Esophagus squamous epithelium (tissue), 5 donors: ENCODE results near the gene SLC2A13. TPM values are rescaled to one million over a fixed set of nuclear protein-coding genes. Genes with fewer than 3 reads are reported as not detected.

Experiments used
- DNase-seq: peaks from one replicate; lab custom pipeline; 2025; lab: John Stamatoyannopoulos, UW
- H3K27ac ChIP-seq, 4 donors: fragments of 200-600 bp; sonication (generic); one replicate each; pipeline ENCODE4 v1.5.1; 2016 to 2019; ENCODE audit warnings: mild to moderate bottlenecking in 1 of 4
- H3K27me3 ChIP-seq, 4 donors: fragments of 200-600 bp; sonication (generic); 1 replicate in 3 of 4; 2 replicates in 1 of 4; pipeline versions ENCODE4 v1.5.1 to v1.6.0; 2017 to 2021; ENCODE audit warnings: antibody characterized with exemption in 1 of 4
- H3K36me3 ChIP-seq, 3 donors: fragments of 200-600 bp; sonication (generic); one replicate each; pipeline ENCODE4 v1.5.1; 2016 to 2019
- H3K4me1 ChIP-seq, 3 donors: fragments of 200-600 bp; sonication (generic); one replicate each; pipeline ENCODE4 v1.5.1; 2017 to 2019
- H3K4me3 ChIP-seq, 4 donors: fragments of 200-600 bp; sonication (generic); 1 replicate in 3 of 4; 2 replicates in 1 of 4; pipeline ENCODE4 v1.5.1; 2016 to 2019; ENCODE audit warnings: mild to moderate bottlenecking in 2 of 4, moderate library complexity in 1 of 4
- H3K9me3 ChIP-seq, 3 donors: fragments of 200-600 bp; sonication (generic); one replicate each; pipeline ENCODE4 v1.5.1; 2016 to 2019
- POLR2A ChIP-seq, 4 donors: fragments of 450-650 bp; IDR thresholded peaks; one replicate each; pipeline ENCODE4 v1.6.1; 2017; ENCODE audit warnings: antibody characterized with exemption in 4 of 4, mild to moderate bottlenecking in 4 of 4, moderate library complexity in 3 of 4
- WGBS, 2 donors: methylation state at CpG; one replicate each; pipeline ENCODE4 v1.1.5; 2018; 5-methylcytosine and 5-hydroxymethylcytosine counted together
- intact Hi-C: fragments of 100-400 bp; cut with DNase I; formaldehyde crosslinking; loops from one replicate; pipeline ENCODE4 v1.15.0; 2022
- total RNA-seq, 4 donors: library from RNA; depleted of rRNA; stranded (reverse); fragments of >200 nt; gene quantifications; one replicate each; pipeline ENCODE4 v1.1.0, GENCODE V29; 2016
- TF ChIP-seq, protein P1 (sequence below), 6 experiments: fragments of 450-650 bp in 4 of 6; fragments of 200-600 bp in 2 of 6; sonication (generic) in 2 of 6; IDR thresholded peaks; one replicate each; pipeline ENCODE4 v1.5.1; 2016 to 2019; ENCODE audit warnings: antibody characterized with exemption in 6 of 6, mild to moderate bottlenecking in 4 of 6, moderate library complexity in 4 of 6
- donor health status: DM: yes; HTN: yes; CAD: no.

The SLC2A13 gene
- total RNA-seq, 4 donors from 2014 or later: 2.6 to 10.5 (median 4.0) TPM

DNA sequence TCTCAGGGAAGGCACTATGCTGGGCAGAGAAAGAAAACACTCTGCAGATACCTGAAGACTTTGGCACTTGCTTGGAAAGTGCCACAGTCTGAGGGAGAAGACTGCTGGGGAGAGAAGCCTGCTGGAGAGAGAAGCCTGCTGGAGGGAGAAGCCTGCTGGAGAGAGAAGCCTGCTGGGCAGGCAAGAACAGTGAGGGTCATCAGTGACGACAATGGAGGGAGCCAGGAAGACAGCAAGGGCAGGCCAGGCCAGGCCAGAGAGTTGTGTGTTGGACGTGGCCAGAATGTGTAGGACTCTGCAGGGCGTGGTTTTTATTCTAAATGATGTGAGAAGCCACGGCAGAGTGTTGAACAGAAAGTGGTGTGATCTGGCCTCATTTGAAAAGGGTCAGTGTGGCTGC is 301.0 kb downstream of the SLC2A13 start:
- no peaks in the 10 kb centered on the region for H3K9me3 ChIP-seq
- no peaks in the 10 kb centered on the region for H3K27me3 ChIP-seq
- H3K27ac ChIP-seq: no peak overlapping the region
- TF ChIP-seq POLR2A (IDR thresholded peaks at IDR 0.05): no peak
- TF ChIP-seq, protein P1, sequence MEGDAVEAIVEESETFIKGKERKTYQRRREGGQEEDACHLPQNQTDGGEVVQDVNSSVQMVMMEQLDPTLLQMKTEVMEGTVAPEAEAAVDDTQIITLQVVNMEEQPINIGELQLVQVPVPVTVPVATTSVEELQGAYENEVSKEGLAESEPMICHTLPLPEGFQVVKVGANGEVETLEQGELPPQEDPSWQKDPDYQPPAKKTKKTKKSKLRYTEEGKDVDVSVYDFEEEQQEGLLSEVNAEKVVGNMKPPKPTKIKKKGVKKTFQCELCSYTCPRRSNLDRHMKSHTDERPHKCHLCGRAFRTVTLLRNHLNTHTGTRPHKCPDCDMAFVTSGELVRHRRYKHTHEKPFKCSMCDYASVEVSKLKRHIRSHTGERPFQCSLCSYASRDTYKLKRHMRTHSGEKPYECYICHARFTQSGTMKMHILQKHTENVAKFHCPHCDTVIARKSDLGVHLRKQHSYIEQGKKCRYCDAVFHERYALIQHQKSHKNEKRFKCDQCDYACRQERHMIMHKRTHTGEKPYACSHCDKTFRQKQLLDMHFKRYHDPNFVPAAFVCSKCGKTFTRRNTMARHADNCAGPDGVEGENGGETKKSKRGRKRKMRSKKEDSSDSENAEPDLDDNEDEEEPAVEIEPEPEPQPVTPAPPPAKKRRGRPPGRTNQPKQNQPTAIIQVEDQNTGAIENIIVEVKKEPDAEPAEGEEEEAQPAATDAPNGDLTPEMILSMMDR (IDR thresholded peaks at IDR 0.05): no peak
- H3K4me3 ChIP-seq: no peak overlapping the region
- H3K4me1 ChIP-seq: no peaks in the 10 kb centered on the region
- no peak for DNase-seq
- 55 to 66% methylated on average over 4 of the region's 4 CpGs for WGBS, 2 donors
- intact Hi-C loops: no loop called here
- no peaks in the 10 kb centered on the region for H3K36me3 ChIP-seq

GRCh38 chr12:39804479-39804878 is 301.4 kb downstream of the SLC2A13 start:
- Histone ChIP-seq H3K4me1 (no peaks in the 10 kb centered on the region), H3K27ac (no peak overlapping the region), H3K36me3 (no peaks in the 10 kb centered on the region), H3K4me3 (no peak overlapping the region), H3K9me3 (no peaks in the 10 kb centered on the region), H3K27me3 (no peaks in the 10 kb centered on the region)
- DNase-seq: no peak
- WGBS, 2 donors: 19 to 61% methylated on average over 1 of the region's 1 CpG
- intact Hi-C loops: no loop called here
- TF ChIP-seq, protein P1 (IDR thresholded peaks at IDR 0.05): no peak
- no peak for TF ChIP-seq POLR2A (IDR thresholded peaks at IDR 0.05)

- Histone ChIP-seq H3K4me3 (no peak overlapping the region), H3K27ac (no peak overlapping the region), H3K27me3 (no peaks in the 10 kb centered on the region), H3K4me1 (no peaks in the 10 kb centered on the region), H3K36me3 (no peaks in the 10 kb centered on the region), H3K9me3 (no peaks in the 10 kb centered on the region)
- DNase-seq: no peak
- intact Hi-C loops: no loop called here
- no peak for TF ChIP-seq POLR2A (IDR thresholded peaks at IDR 0.05)
- TF ChIP-seq, protein P1 (IDR thresholded peaks at IDR 0.05): no peak
- WGBS, 2 donors: 71 to 80% methylated on average over 2 of the region's 2 CpGs
Observed at GRCh38 chr12:39803151-39803550, 302.7 kb downstream of the SLC2A13 start.

- TF ChIP-seq POLR2A (IDR thresholded peaks at IDR 0.05): no peak
- TF ChIP-seq, protein P1 (IDR thresholded peaks at IDR 0.05): no peak
- Histone ChIP-seq H3K4me1 (no peaks in the 10 kb centered on the region), H3K4me3 (no peak overlapping the region), H3K27ac (no peak overlapping the region), H3K36me3 (no peaks in the 10 kb centered on the region), H3K27me3 (no peaks in the 10 kb centered on the region), H3K9me3 (no peaks in the 10 kb centered on the region)
- intact Hi-C loops: no loop called here
- DNase-seq: no peak
- WGBS, 2 donors: 65 to 88% methylated on average over 4 of the region's 4 CpGs
Observed at GRCh38 chr12:39798977-39799376, 306.9 kb downstream of the SLC2A13 start.

GRCh38 chr12:39798429-39798828 is 307.5 kb downstream of the SLC2A13 start:
- no peak overlapping the region for H3K4me3 ChIP-seq
- intact Hi-C loops: no loop called here
- no peak for DNase-seq
- no peaks in the 10 kb centered on the region for H3K36me3 ChIP-seq
- no peak for TF ChIP-seq POLR2A (IDR thresholded peaks at IDR 0.05)
- TF ChIP-seq, protein P1 (IDR thresholded peaks at IDR 0.05): no peak
- H3K9me3 ChIP-seq: no peaks in the 10 kb centered on the region
- WGBS, 2 donors: 81 to 83% methylated on average over 5 of the region's 5 CpGs
- no peaks in the 10 kb centered on the region for H3K4me1 ChIP-seq
- H3K27ac ChIP-seq: no peak overlapping the region
- no peaks in the 10 kb centered on the region for H3K27me3 ChIP-seq
